Mesenteric fat pad (tissue), 1 donor: ENCODE data around the gene OR2H2. TPM values are rescaled to one million over a fixed set of nuclear protein-coding genes. Genes with fewer than 3 reads are reported as not detected.

Experiments
- DNase-seq: peaks from one replicate; pipeline ENCODE4 v3.0.0-alpha.2; 2020; ENCODE audit warnings: low spot score
- long read RNA-seq: library from polyadenylated mRNA; unstranded; transcript quantifications from one replicate; pipeline ENCODE4 v2.0.0, GENCODE V29; 2020
- total RNA-seq: library from RNA; stranded (reverse); fragmentation: NEBNext Ultra II Directional; extraction: Animal tissue kit (Norgen Biotek cat#: 25700); gene quantifications from one replicate; pipeline ENCODE4 v1.2.1, GENCODE V29; 2021
- donor health status: DM: yes; HTN: yes; CAD: no.

The OR2H2 gene
- total RNA-seq: not detected
- long read RNA-seq: 0 reads

DNA sequence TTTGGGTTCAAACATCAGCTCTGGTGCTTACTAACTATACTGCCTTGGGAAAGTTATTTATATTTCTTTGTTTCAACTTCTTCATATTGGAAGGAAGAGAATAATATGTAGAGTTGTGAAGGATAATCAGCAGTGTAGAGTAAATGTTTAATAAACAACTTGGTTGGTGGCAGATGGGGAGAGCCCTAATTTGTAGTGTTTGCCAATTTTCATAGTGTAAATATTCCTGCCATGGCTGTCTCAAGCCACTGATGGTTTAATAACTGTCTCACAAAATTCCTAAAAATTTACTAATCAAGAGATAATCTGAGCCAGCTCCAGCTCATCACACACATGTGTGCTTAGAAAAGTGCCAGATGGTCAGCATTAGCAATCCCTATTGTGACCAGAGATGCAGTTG is at the start of gene OR2H2:
Gene OR2H2 (plus strand): TSS at position 301 of the 400 bp plus-strand sequence. CDS start 2,824 bp downstream, outside the sequence.
- DNase-seq: no peak

DNA sequence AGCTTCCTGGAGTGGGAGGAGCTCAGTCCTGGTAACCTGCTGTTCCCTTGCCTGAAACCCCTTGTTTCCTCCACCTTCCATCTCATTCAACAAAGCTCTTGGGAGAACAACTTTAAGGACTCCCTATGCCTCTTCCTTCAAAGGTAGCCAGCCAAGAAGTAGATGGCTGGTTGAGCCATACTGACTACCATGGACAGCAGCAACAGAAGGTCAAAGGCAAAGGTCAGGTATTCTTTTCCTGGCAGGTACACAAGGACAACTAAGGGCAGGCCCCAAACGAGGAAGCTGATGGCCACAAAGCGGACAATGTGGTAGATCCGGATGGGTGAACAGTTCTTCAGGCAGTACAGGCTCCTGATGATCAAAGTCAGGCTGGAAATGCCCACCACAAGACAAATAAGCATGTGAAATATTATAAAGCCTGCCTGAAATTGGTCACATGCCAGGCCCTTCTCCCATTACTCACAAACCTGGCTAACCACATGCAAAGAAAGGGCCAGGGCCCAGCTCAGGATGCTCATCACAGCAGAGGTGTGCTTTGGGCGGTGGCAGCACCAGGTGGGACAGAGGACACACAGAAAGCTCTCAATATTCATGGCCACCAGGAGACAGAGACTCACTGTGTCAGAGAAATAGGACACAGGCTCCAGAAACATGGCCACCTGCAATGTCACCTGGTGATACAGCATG is 47.1 kb upstream of the OR2H2 start:
- no peak for DNase-seq

GRCh38 chr6:29547573-29547972 is 37.3 kb upstream of the OR2H2 start:
- no peak for DNase-seq

DNA sequence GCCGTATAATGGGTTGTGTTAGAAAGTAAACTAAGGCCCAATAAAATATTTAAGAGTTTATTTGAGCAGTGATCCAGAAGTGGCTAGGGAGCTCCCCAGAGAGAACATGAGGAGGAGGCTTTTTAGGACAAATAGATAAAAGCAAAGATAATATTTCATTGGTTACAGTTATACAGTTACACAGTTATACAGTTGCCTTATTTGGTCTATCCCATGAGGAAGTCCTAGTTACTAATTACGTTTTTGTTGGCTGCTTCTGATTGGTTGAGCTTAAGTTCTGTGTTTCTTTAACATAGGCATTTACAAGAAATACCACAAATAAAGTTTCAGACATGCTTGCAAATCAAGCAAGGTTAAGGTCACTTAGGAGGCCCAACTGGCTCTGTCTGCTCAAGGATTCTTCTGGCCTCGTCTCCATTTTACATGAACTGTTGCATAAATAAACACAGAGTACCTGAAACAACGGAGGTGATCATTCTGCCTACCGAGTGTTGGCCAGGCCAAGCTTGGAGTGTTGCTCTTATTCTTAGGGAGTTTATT is 32.3 kb upstream of the OR2H2 start:
- DNase-seq: no peak

DNA sequence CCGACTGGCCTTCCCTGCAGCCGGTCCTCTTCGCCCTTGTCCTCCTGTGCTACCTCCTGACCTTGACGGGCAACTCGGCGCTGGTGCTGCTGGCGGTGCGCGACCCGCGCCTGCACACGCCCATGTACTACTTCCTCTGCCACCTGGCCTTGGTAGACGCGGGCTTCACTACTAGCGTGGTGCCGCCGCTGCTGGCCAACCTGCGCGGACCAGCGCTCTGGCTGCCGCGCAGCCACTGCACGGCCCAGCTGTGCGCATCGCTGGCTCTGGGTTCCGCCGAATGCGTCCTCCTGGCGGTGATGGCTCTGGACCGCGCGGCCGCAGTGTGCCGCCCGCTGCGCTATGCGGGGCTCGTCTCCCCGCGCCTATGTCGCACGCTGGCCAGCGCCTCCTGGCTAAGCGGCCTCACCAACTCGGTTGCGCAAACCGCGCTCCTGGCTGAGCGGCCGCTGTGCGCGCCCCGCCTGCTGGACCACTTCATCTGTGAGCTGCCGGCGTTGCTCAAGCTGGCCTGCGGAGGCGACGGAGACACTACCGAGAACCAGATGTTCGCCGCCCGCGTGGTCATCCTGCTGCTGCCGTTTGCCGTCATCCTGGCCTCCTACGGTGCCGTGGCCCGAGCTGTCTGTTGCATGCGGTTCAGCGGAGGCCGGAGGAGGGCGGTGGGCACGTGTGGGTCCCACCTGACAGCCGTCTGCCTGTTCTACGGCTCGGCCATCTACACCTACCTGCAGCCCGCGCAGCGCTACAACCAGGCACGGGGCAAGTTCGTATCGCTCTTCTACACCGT is 31.5 kb upstream of the OR2H2 start:
- DNase-seq: no peak

GRCh38 chr6:29554764-29555163 is 30.2 kb upstream of the OR2H2 start:
- DNase-seq: no peak

- DNase-seq: no peak
Observed at GRCh38 chr6:29557320-29557719, 27.6 kb upstream of the OR2H2 start.

- DNase-seq: no peak
Observed at GRCh38 chr6:29558439-29559079, 26.4 kb upstream of the OR2H2 start.

- no peak for DNase-seq
Observed at GRCh38 chr6:29559524-29560287, 25.2 kb upstream of the OR2H2 start, which contains the start of gene UBD. UBD (minus strand) TSS chr6:29559732; CDS start chr6:29559701, 31 bp downstream.

DNA sequence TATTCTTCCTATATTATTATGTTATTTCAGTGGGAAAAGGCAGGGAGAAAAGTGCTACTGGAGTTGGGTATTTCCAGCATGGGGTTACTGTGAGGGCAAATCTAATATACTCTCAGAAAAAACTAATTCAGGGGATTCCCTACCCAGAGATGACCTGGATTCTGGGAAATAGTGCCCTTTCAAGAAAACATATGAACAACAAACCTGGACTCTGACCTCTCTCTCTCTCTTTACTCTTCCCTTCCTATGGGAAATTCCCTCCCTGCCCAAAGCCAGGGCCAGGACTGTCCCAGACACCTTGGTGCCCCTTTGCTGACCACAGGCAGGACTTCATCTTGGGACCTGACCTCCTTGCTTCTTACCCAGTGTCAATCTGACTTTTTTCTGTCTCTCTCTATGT is 23.8 kb upstream of the OR2H2 start:
- DNase-seq: no peak

DNA sequence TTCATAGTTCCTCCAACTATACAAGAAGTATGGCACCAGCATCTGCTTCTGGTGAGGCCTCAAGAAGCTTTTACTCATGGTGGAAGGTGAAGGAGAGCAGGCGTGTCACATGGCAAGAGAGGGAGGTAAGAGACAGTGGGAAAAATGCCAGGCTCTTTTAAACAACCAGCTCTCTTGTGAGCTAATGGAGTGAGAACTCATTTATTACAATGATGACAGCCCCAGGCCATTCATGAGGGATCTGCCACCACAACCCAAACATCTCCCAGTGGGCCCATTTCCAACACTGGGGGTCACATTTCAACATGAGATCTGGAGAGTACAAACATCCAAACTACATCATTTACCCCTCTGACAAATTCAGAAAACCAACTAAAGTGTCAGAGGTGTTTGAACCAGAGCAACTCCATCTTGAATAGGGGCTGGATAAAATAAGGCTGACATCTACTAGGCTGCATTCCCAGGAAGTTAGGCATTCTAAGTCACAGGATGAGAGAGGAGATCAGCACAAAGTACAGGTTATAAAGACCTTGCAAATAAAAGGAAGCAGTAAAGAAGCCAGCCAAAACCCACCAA is 23.2 kb upstream of the OR2H2 start:
- DNase-seq: no peak

GRCh38 chr6:29563435-29563965 is 21.4 kb upstream of the OR2H2 start:
- DNase-seq: no peak

DNA sequence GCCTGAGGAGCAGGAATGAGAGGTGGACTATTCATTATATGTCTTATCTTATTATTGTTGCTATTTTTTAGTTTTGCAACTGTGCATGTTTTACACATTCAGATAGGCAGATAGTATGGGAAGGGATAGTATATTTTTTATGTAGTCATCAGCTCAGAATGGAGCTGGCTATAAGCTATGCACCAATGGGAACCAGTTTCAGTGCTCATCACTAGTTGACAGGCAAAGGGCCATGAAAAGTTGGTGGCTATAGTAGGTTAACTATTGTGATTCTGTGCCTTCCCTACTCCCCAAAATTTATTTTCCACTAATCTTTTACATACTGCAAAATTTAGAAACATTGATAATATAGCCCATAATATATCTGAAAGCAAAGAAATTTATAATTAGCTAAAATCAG is 20.0 kb upstream of the OR2H2 start:
- no peak for DNase-seq

DNA sequence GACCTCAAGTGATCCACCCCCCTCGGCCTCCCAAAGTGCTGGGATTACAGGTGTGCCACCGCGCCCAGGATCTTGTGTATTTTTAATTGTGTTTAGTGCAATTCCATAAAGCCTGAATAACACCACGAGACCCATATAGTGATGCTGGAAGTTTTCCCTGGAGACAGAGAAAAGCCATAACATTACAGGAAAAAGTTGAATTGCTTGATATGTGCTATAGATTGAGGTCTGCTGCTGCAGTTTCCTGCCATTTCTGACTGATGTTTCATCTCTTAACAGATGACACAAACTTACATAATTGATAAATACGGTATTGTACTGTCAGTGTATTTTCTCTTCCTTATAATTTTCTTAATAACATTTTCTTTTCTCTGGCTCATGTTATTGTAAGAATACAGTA is 18.1 kb upstream of the OR2H2 start:
- DNase-seq: no peak

GRCh38 chr6:29567541-29567940 is 17.4 kb upstream of the OR2H2 start:
- no peak for DNase-seq

- DNase-seq: no peak
Observed at GRCh38 chr6:29567991-29568390, 16.9 kb upstream of the OR2H2 start.

DNA sequence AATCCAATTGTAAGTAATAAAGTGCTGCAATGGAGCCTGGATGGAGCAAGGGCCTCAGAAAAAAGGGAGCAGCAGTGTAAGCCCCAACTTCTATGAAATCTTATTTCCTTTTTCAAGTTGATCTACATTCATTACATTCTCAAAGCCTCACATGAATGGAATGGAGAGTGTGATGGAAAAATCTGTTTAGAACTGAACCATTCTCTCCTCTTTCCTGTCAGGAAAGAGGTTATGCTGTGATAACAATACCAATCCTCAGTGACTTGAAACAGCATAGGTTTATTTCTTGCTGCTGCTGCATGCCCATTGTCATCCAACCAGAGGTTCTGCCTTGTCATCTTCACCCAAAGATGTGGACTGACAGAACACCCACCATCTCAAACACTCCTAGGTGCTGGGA is 8.9 kb upstream of the OR2H2 start:
- no peak for DNase-seq

- no peak for DNase-seq
Observed at GRCh38 chr6:29577544-29577943, 7.4 kb upstream of the OR2H2 start.

- DNase-seq: no peak
Observed at GRCh38 chr6:29589423-29590048, 4.6 kb downstream of the OR2H2 start.

DNA sequence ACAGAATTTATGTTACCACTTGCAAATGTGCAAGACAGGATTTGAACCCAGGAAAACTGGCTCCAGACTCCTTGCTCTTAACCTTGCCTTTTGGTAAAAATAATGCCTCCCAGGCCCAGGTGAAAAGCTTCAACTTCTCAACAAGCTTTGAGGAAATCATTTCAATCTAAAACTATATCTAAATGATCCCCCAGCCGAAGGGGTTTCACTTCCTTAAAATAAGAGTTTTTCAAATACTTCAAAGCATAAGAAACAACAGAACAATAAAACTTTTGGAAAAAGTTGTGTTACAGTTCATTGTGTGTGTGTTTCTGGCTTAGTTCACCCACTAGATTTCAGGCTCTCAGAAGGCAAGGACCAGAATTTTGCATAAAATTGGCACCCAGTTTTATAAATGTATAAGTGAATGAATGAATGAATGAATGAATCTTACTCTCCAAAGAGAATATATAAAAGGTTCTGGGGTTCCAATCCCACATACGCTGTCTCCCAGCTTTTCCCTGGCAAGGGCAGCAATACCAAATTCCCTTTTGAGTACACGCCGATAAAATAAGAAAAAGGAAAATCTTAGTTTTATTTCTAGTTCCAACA is 5.4 kb downstream of the OR2H2 start:
- DNase-seq: no peak
